ENCODE measurements around the gene RRM1.
"Not testable (repeated sequence)": the region's sequence is repeated elsewhere in the genome, so short reads cannot be mapped to it uniquely, and the experiment has no call there.

Gene RRM1

GRCh38 chr11:4084406-4085125 is 10.0 kb upstream of the RRM1 start:
- no peak for FAIRE-seq

- no peak for FAIRE-seq
Observed at GRCh38 chr11:4085575-4085974, 9.0 kb upstream of the RRM1 start.

GRCh38 chr11:4086575-4087353 is 7.8 kb upstream of the RRM1 start:
- no peak for FAIRE-seq

GRCh38 chr11:4087551-4087950 is 7.0 kb upstream of the RRM1 start:
- FAIRE-seq: no peak

GRCh38 chr11:4090258-4090657 is 4.3 kb upstream of the RRM1 start:
- no peak for FAIRE-seq

- no peak for FAIRE-seq
Observed at GRCh38 chr11:4092026-4092425, 2.6 kb upstream of the RRM1 start.

- no peak for FAIRE-seq
Observed at GRCh38 chr11:4093519-4094347, 866 bp upstream of the RRM1 start.

GRCh38 chr11:4095509-4096230 is 1.1 kb downstream of the RRM1 start:
- no peak for FAIRE-seq

- no peak for FAIRE-seq
Observed at GRCh38 chr11:4098026-4098621, 3.5 kb downstream of the RRM1 start.

GRCh38 chr11:4102711-4103110 is 8.1 kb downstream of the RRM1 start:
- no peak for FAIRE-seq

GRCh38 chr11:4103269-4103668 is 8.7 kb downstream of the RRM1 start:
- FAIRE-seq: no peak

GRCh38 chr11:4105916-4106315 is 11.3 kb downstream of the RRM1 start:
- FAIRE-seq: no peak

GRCh38 chr11:4111834-4112233 is 17.2 kb downstream of the RRM1 start:
- FAIRE-seq: no peak

GRCh38 chr11:4115128-4115527 is 20.5 kb downstream of the RRM1 start:
- FAIRE-seq: no peak

- no peak for FAIRE-seq
Observed at GRCh38 chr11:4118107-4118506, 23.5 kb downstream of the RRM1 start.

GRCh38 chr11:4123218-4123617 is 28.6 kb downstream of the RRM1 start:
- no peak for FAIRE-seq

- FAIRE-seq: no peak
Observed at GRCh38 chr11:4125141-4125540, 30.5 kb downstream of the RRM1 start.

- no peak for FAIRE-seq
Observed at GRCh38 chr11:4127357-4127756, 32.8 kb downstream of the RRM1 start.

GRCh38 chr11:4130219-4130618 is 35.6 kb downstream of the RRM1 start:
- FAIRE-seq: not testable (repeated sequence)

- no peak for FAIRE-seq
Observed at GRCh38 chr11:4134806-4135205, 40.2 kb downstream of the RRM1 start.

GRCh38 chr11:4138497-4138896 is 43.9 kb downstream of the RRM1 start:
- no peak for FAIRE-seq

GRCh38 chr11:4140067-4140636 is 45.6 kb downstream of the RRM1 start:
- peak; percentile 3 for FAIRE-seq

All from A204.1 (cell line).